Measurements from ENCODE around the gene TMEM222.

TMEM222 gene

DNA sequence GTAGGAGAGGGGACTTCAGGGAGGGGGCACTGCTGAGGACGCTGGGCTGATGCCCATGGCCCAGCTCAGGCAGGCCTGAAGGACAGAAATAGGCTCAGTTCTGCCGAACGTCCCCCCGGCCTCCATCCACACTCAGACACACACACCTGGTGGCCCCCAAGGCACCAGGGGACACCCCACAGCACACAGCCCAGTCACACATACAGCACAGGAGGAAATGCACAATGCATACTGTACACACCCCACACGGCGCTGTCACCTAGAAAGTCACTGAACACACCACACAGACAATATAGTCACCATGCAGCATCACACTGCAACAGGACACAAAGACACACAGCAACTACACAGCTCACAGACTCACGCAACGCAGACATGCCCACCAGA is 20.4 kb downstream of the TMEM222 start:
- DNase-seq (ENCODE audit: low spot score) = peak; percentile 52

DNA sequence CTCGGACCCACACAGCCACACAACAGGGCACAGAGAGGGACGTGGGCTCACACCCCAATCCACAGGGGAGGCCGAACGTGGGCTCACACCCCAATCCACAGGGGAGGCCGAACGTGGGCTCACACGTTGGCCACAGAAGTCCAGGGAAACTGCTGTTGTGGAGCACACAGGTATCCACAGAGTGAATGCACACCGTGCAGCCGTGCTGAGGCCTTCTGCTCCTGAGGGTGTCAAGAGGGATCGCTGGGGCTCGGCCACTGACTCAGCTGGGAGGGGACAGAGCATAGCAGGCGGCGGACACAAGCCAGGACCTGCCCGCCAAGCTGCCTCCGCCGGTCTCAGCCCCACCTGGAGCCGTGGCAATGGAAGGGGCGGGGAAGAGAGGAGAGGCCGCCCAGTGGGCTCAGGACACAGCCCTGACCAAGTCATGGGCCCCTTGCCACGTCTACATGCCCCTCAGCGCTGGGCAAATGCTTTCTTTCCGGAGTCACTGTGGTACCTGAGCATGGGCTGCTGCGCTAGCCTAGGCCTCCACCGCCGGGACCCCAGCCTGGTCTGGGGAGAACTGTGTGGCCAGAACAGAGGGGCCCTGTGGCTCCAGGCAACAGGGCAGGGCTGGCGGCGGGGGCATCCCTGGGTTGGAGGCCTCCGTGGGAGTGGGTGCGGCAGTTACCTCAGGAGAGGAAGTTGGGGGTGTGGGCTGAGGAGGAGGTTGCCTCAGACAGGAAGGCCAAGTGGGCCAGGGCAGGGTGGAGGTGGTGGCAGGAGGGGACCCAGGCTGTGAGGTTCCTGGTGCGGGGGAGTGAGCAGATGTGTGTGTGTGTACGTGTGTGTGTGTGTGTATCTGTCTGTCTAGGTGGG is 21.0 kb downstream of the TMEM222 start:
- DNase-seq (ENCODE audit: low spot score) = peak; percentile 85

- no peak for DNase-seq (ENCODE audit: low spot score)
These were observed 21.7 kb downstream of the TMEM222 start for GRCh38 chr1:27343639-27344025.

DNA sequence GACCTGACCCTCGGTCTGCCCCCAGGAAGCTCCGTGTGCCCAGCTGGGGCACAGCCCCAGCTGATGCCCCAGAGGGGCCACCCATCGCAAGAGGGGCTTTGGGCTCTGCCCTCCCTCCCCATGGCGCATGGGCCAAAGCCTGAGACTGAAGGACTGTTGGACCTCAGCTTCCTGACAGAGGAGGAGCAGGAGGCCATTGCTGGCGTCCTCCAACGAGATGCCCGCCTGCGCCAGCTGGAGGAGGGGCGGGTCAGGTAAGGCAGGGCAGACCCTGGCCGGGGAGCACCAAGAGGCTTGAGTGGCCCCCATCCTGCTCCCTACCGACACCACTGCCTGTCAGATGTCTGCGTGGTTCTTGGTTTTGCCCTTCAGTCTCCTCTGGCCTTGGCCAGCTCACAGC is 23.3 kb downstream of the TMEM222 start:
- DNase-seq (ENCODE audit: low spot score) = no peak

- DNase-seq (ENCODE audit: low spot score) = no peak
These were observed 24.4 kb downstream of the TMEM222 start for GRCh38 chr1:27346357-27346756.

DNA sequence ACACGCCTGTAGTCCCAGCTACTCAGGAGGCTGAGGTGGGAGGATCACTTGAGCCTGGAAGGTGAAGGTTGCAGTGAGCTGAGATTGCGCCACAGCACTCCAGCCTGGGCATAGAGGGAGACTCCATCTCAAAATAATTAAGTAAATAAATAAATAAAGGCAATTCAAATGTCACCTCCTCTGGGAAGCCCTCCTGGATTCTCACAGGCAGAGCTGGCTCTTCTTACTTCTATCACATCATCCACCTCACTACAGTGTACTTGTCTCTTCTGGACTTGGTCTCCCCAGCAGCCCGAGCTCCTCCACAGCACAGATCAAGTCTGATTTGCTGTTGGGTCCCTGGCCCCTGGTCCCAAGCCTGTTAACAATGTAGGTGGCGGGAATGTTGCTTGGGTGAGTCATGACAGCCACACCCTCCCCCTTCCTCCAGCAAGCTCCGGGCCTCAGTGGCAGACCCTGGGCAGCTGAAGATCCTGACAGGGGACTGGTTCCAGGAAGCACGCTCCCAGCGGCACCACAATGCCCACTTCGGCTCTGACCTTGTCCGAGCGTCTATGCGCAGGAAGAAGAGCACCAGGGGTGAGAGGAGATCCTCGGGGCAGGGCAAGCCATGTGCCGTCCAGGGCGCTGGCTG is 25.1 kb downstream of the TMEM222 start:
- no peak for DNase-seq (ENCODE audit: low spot score)

- no peak for DNase-seq (ENCODE audit: low spot score)
These were observed 27.2 kb downstream of the TMEM222 start for GRCh38 chr1:27348861-27349783.

DNA sequence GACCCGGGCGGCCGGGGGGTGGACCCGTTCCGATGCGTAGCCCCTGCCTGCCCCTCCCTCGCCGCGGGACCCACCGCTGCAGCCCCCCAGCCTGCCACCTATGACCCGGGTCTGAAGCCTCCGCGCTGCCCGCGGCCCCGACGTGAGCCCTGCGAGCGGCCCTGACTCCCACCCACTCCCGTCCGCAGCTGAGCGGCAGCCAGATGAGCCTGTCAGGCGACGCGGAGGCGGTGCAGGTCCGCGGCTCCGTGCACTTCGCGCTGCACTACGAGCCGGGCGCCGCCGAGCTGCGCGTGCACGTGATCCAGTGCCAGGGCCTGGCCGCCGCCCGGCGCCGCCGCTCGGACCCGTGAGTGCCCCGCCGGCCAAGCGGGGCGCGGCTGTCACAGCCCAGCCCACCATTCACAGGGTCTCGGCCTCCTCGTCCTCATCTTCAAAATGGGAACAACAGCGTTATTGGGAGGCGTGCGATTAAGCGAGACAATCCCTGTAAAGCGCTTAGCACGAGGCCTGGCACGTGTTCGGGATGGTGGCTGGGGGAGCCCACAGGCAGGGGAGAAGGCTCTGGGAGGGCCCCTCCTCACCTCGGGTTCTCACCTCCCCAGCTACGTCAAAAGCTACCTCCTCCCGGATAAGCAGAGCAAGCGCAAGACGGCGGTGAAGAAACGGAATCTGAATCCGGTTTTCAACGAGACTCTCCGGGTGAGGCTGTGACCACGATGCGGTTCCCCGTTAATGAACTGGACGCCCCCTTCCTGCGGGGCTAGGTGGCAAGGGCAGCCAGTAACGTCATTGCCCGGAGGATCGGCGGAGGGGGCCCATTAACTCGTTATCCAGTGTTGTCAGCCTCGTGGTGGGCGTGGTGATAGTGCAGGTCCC is 28.1 kb downstream of the TMEM222 start:
- DNase-seq (ENCODE audit: low spot score) = no peak

GRCh38 chr1:27350663-27351540 is 28.9 kb downstream of the TMEM222 start:
- no peak for DNase-seq (ENCODE audit: low spot score)

DNA sequence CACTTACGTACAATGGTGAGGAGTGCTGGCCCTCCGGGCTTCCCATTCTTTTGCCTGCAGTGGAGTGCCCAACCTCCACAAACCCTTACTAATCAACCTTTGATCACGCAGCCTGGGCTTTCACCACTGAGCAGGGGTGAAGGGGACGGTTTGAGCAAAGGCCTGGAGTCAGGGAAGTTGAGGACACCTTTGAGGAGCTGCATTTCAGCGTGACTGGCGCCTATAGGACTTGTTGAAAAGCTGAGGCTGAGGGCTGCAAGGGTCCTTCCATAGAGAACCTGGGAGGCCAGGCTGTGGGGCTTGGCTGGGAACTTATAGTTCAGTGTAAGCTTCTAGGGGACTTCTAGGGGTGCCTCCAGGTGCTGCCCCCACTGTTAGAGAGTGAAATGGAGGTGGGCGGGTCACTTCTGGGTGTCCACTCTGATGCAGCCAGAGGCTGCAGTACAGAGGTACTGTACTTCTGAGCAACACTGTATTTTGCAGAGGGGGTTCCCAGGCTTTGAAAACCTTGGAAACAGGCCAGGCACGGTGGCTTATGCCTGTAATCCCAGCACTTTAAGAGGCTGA is 29.7 kb downstream of the TMEM222 start:
- no peak for DNase-seq (ENCODE audit: low spot score)

GRCh38 chr1:27353166-27353565 is 31.2 kb downstream of the TMEM222 start:
- DNase-seq (ENCODE audit: low spot score) = no peak

- no peak for DNase-seq (ENCODE audit: low spot score)
These were observed 31.7 kb downstream of the TMEM222 start for GRCh38 chr1:27353629-27354028.

DNA sequence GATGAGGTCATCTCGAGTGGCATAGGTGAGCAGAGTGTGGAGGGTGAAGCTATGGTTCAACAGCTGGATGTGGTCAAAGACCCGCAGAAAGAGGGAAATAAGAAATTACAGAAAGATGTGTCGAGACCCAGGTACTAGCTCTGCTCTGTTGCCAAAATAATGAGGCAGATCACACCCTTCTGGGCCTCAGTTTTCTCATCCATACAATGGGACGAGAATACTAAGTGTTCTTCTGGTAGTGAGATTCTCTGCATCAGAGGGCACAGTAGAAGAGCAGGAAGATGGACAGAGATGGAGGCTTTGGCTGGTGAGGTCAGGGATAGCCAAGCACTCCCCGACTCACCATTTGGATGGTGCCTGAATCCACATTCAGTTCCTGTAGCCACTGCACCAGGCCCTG is 33.7 kb downstream of the TMEM222 start:
- no peak for DNase-seq (ENCODE audit: low spot score)

- DNase-seq (ENCODE audit: low spot score) = no peak
These were observed 34.3 kb downstream of the TMEM222 start for GRCh38 chr1:27356277-27356618.

DNA sequence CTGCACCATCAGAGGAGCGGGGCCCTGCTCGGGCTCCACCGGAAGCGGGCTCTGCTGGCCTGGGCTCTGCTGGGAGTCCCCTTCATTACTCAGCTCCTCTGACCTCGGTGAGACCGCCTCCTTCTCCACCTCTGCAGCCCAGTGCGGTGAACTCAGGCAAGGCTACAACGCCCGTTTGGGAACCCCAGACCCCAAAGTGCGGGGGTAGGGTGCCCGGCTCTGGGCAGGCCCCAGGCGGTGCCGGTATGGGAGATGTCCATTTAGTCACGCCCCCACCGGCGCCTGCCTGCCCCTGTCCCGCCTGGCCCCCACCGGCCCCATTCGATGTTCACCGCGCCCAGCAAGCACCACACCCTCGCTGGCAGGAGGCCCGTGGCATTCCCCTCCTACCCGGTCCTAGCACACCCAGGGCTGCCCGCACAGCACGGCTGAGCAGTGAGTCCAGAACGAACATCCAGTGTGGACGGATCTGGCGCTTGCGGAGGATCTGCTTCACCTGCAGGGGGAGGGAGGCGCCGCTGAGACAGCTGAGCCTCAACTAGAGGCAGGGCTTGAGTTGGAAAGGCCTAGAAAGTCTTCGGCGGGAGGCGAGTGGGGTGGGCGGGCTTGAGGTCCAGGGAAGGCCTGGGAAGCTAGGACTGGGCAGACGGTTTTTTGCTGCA is 34.8 kb downstream of the TMEM222 start:
- DNase-seq (ENCODE audit: low spot score) = peak; percentile 59

DNA sequence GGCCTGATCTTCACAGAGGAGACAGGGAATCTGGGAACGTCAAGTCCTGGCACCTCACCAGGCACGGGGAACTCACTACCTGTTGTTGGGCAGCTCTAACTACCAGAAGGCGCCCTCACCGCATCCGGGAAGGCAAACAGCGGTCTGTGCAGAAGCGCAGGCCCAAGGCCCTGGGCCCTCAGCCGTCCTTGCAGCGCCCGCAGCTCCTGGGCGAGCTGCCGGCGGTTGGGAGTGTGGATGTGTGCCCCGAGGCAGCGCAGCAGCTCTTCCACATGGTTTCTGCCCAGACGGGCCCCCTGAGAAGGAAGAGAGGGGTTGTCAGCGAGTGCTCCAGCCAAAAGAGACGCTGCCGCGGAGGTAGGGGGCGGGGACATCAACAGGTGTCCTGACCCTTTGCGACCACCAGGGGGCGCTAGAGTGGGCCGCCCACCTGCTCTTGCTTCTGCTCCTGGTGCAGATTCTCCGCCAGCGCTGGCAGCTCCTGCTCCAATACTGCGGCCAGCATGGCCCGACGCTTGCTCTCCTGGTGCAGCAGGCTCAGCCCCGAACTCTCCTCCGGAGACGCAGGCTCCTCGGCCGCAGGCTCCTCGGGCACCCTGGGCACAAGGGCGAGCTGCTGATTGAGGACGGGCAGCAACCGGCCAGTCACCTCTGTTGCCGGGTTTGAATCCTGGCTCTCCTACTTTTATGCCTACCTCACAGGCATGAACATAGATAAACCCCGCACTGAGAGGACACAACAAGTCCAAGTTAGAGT is 35.5 kb downstream of the TMEM222 start:
- DNase-seq (ENCODE audit: low spot score) = peak; percentile 84

GRCh38 chr1:27358038-27358927 is 36.3 kb downstream of the TMEM222 start:
- DNase-seq (ENCODE audit: low spot score) = no peak

DNA sequence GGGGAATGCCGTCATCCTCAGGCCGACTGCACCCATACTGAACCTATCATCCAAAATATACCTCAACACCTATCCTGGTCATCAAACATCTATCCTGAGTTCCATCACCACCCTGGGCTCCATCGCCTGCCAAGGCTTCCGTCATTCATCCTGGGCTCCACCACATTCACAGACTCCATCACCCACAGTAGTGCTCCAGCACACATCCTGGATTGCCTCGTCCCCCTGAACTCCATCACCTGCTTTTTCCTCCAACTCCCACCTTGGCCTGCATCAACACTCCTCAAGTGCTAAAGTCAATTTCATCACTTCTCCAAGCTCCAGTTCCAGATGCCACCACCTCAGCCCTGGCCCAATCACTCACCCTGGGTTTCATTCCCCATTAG is 37.0 kb downstream of the TMEM222 start:
- DNase-seq (ENCODE audit: low spot score) = no peak

Measured in CD4-positive, alpha-beta T cell treated with Interleukin-2 at 100 ng/mL for 4 hours (primary cell).